DOHH2 (cell line): ENCODE results near the gene GRIA3.

Source experiments
- H3F3A ChIP-seq: fragments of 200-600 bp; sonication (generic), shearing (Covaris generic); 2 replicates; pipeline ENCODE4 v1.6.0; 2016; ENCODE audit warnings: antibody characterized with exemption, mild to moderate bottlenecking; ENCODE audit not compliant: control insufficient read depth, insufficient read depth
- H3K27ac ChIP-seq: fragments of 200-600 bp; sonication (generic); 2 replicates; pipeline ENCODE4 v1.5.1; 2014; ENCODE audit warnings: low read depth, mild to moderate bottlenecking, low read length, moderate library complexity
- H3K27me3 ChIP-seq: fragments of 200-600 bp; sonication (generic); 2 replicates; pipeline ENCODE4 v1.6.1; 2014; ENCODE audit warnings: mild to moderate bottlenecking, low read length, mixed read lengths; ENCODE audit not compliant: control insufficient read depth
- H3K36me3 ChIP-seq: fragments of 200-600 bp; sonication (generic); 2 replicates; pipeline ENCODE4 v1.6.1; 2014; ENCODE audit warnings: mild to moderate bottlenecking, low read length, moderate library complexity, mixed read lengths; ENCODE audit not compliant: control insufficient read depth
- H3K4me1 ChIP-seq: fragments of 200-600 bp; sonication (generic); 2 replicates; pipeline ENCODE4 v1.6.1; 2014; ENCODE audit warnings: mild to moderate bottlenecking, low read length, mixed read lengths; ENCODE audit not compliant: control insufficient read depth
- H3K4me2 ChIP-seq: fragments of 200-600 bp; sonication (generic); 2 replicates; pipeline ENCODE4 v1.6.0; 2014; ENCODE audit warnings: mild to moderate bottlenecking, low read length, moderate library complexity
- H3K4me3 ChIP-seq: fragments of 200-600 bp; sonication (generic); 2 replicates; pipeline ENCODE4 v1.5.1; 2014; ENCODE audit warnings: mild to moderate bottlenecking, low read length, mixed read lengths
- H3K79me2 ChIP-seq: fragments of 200-600 bp; sonication (generic); 2 replicates; pipeline ENCODE4 v1.6.1; 2014; ENCODE audit warnings: mild to moderate bottlenecking, low read length, mixed read lengths; ENCODE audit not compliant: control insufficient read depth
- H3K9me2 ChIP-seq: fragments of 200-600 bp; sonication (generic); replicated peaks from 2 replicates; pipeline ENCODE4 v1.6.1; 2014; ENCODE audit warnings: mild to moderate bottlenecking, low read length, mixed read lengths; ENCODE audit not compliant: control insufficient read depth
- H3K9me3 ChIP-seq: fragments of 200-600 bp; sonication (generic); 2 replicates; pipeline ENCODE4 v1.6.1; 2014; ENCODE audit warnings: antibody characterized with exemption, low read length, mixed read lengths; ENCODE audit not compliant: control insufficient read depth, insufficient read depth
- H4K20me1 ChIP-seq: fragments of 200-600 bp; sonication (generic); 2 replicates; pipeline ENCODE4 v1.6.0; 2014; ENCODE audit warnings: low read depth, mild to moderate bottlenecking, antibody characterized with exemption, low read length, moderate library complexity; ENCODE audit not compliant: control insufficient read depth, insufficient read depth
- EZH2phosphoT487 ChIP-seq: fragments of 200-600 bp; sonication (generic); IDR thresholded peaks from 2 replicates; pipeline ENCODE4 v1.6.1; 2017; ENCODE audit warnings: borderline replicate concordance, mild to moderate bottlenecking, antibody characterized with exemption, low read length, moderate library complexity, mixed read lengths
- TF ChIP-seq, protein P1 (sequence below): fragments of 200-600 bp; sonication (generic); IDR thresholded peaks from one replicate; pipeline ENCODE4 v1.5.1; 2014; ENCODE audit warnings: antibody characterized with exemption, mild to moderate bottlenecking, low read depth, low read length; ENCODE audit not compliant: poor library complexity, severe bottlenecking

GRIA3 gene

GRCh38 chrX:123477673-123478072 lies 293.6 kb downstream of the GRIA3 start:
- no peaks in the 10 kb centered on the region for H3K79me2 ChIP-seq
- no peak for TF ChIP-seq EZH2phosphoT487
- TF ChIP-seq, protein P1, sequence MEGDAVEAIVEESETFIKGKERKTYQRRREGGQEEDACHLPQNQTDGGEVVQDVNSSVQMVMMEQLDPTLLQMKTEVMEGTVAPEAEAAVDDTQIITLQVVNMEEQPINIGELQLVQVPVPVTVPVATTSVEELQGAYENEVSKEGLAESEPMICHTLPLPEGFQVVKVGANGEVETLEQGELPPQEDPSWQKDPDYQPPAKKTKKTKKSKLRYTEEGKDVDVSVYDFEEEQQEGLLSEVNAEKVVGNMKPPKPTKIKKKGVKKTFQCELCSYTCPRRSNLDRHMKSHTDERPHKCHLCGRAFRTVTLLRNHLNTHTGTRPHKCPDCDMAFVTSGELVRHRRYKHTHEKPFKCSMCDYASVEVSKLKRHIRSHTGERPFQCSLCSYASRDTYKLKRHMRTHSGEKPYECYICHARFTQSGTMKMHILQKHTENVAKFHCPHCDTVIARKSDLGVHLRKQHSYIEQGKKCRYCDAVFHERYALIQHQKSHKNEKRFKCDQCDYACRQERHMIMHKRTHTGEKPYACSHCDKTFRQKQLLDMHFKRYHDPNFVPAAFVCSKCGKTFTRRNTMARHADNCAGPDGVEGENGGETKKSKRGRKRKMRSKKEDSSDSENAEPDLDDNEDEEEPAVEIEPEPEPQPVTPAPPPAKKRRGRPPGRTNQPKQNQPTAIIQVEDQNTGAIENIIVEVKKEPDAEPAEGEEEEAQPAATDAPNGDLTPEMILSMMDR = no peak
- no peak overlapping the region for H3K4me3 ChIP-seq
- H3K4me2 ChIP-seq = no peak overlapping the region
- H3F3A ChIP-seq = no peaks in the 10 kb centered on the region
- H3K4me1 ChIP-seq = no peaks in the 10 kb centered on the region
- H3K9me3 ChIP-seq = no peaks in the 10 kb centered on the region
- H3K36me3 ChIP-seq = no peaks in the 10 kb centered on the region
- H4K20me1 ChIP-seq = no peaks in the 10 kb centered on the region
- H3K27me3 ChIP-seq = no peaks in the 10 kb centered on the region
- no peak overlapping the region for H3K27ac ChIP-seq
- H3K9me2 ChIP-seq = no peaks in the 10 kb centered on the region

- Histone ChIP-seq H3K79me2 (no peaks in the 10 kb centered on the region), H3K4me2 (no peak overlapping the region), H3K4me1 (no peaks in the 10 kb centered on the region), H3K27me3 (no peaks in the 10 kb centered on the region), H3K9me3 (no peaks in the 10 kb centered on the region), H3K9me2 (no peaks in the 10 kb centered on the region), H3F3A (no peaks in the 10 kb centered on the region), H3K4me3 (no peak overlapping the region), H3K27ac (no peak overlapping the region), H3K36me3 (no peaks in the 10 kb centered on the region), H4K20me1 (no peaks in the 10 kb centered on the region)
- no peak for TF ChIP-seq EZH2phosphoT487
- TF ChIP-seq, protein P1 = no peak
Observed at GRCh38 chrX:123481913-123482851, 298.1 kb downstream of the GRIA3 start.

- no peaks in the 10 kb centered on the region for H3F3A ChIP-seq
- no peaks in the 10 kb centered on the region for H3K79me2 ChIP-seq
- no peak overlapping the region for H3K27ac ChIP-seq
- H3K36me3 ChIP-seq = no peaks in the 10 kb centered on the region
- TF ChIP-seq, protein P1 = no peak
- no peak for TF ChIP-seq EZH2phosphoT487
- H3K4me2 ChIP-seq = no peak overlapping the region
- no peaks in the 10 kb centered on the region for H3K27me3 ChIP-seq
- H3K4me1 ChIP-seq = no peaks in the 10 kb centered on the region
- no peaks in the 10 kb centered on the region for H3K9me2 ChIP-seq
- H4K20me1 ChIP-seq = no peaks in the 10 kb centered on the region
- no peak overlapping the region for H3K4me3 ChIP-seq
- no peaks in the 10 kb centered on the region for H3K9me3 ChIP-seq
Observed at GRCh38 chrX:123486297-123486696, 302.2 kb downstream of the GRIA3 start.
